HepG2 (cell line): ENCODE measurements around the gene CYP4F8. TPM values are rescaled to one million over a fixed set of nuclear protein-coding genes. Genes with fewer than 3 reads are reported as not detected.

Source experiments
- ATAC-seq: fragments of 200-7000 bp; cut with Tn5 transposase; 3 replicates; pipeline ENCODE4 v1.9.1; 2020; ENCODE audit warnings: mild to moderate bottlenecking, moderate library complexity
- BruUV-seq: library from RNA; stranded (reverse); fragments of 400-500 nt; replicated peaks from 2 replicates; lab custom pipeline; 2021; lab: Mats Ljungman, UMichigan
- CTCF ChIA-PET: fragments of 300-600 bp; formaldehyde crosslinking; extraction: SDS; loops from one replicate; lab custom pipeline; 2021; ENCODE audit warnings: low total read pairs, inconsistent platforms, low intra/inter-chr PET ratio; lab: Yijun Ruan, JAX
- POLR2A ChIA-PET: fragments of 350-600 bp; sonication (Branson Sonifier 250); formaldehyde crosslinking; loops from one replicate; lab custom pipeline; 2020; ENCODE audit warnings: antibody characterized with exemption, inconsistent platforms; lab: Yijun Ruan, JAX
- DNase-seq: peaks from one replicate; pipeline ENCODE4 v3.0.0-alpha.2; 2015; ENCODE audit warnings: low spot score
- FAIRE-seq: peaks from 3 replicates; lab custom pipeline; 2011; peaks lifted over from hg19 to GRCh38; lab: Jason Lieb, UNC
- H2AFZ ChIP-seq: one replicate; pipeline ENCODE4 v1.6.1; 2011; ENCODE audit warnings: low read length, inconsistent platforms
- H3K27ac ChIP-seq: fragments of 300-600 bp; 3 replicates; pipeline ENCODE4 v1.8.0; 2011; ENCODE audit warnings: mixed run types, mild to moderate bottlenecking, mixed read lengths, low read length, inconsistent platforms; ENCODE audit not compliant: insufficient read depth; ENCODE audit errors: extremely low read length
- H3K27me3 ChIP-seq, 2 experiments: fragments of 200-600 bp in 1 of 2; 2 replicates in 1 of 2; 3 replicates in 1 of 2; pipeline versions ENCODE4 v1.6.0 to v1.8.0; 2011; ENCODE audit warnings: low read length in 2 of 2, mild to moderate bottlenecking in 2 of 2, moderate library complexity in 2 of 2, inconsistent platforms in 1 of 2; ENCODE audit not compliant: insufficient read depth in 2 of 2, control insufficient read depth in 1 of 2
- H3K36me3 ChIP-seq, 2 experiments: fragments of 200-600 bp in 1 of 2; replicated peaks in 1 of 2; 2 replicates in 1 of 2; 3 replicates in 1 of 2; pipeline versions ENCODE4 v1.5.1 to v1.8.0; 2011; ENCODE audit warnings: low read length in 2 of 2, inconsistent platforms in 1 of 2; ENCODE audit not compliant: insufficient read depth in 2 of 2, control insufficient read depth in 1 of 2
- H3K4me1 ChIP-seq: 2 replicates; pipeline ENCODE4 v1.5.1; 2012; ENCODE audit warnings: low read length, inconsistent platforms; ENCODE audit not compliant: insufficient read depth
- H3K4me2 ChIP-seq: 2 replicates; pipeline ENCODE4 v1.6.0; 2011; ENCODE audit warnings: low read depth, low read length, inconsistent platforms
- H3K4me3 ChIP-seq, 3 experiments: fragments of 200-600 bp in 1 of 3; sonication (generic), shearing (Covaris generic) in 1 of 3; replicated peaks in 1 of 3; 2 replicates each; pipeline ENCODE4 v1.5.1; 2011 to 2016; ENCODE audit warnings: low read length in 3 of 3, inconsistent platforms in 2 of 3, low read depth in 2 of 3, mild to moderate bottlenecking in 2 of 3, control low read depth in 1 of 3, mixed read lengths in 1 of 3; ENCODE audit not compliant: insufficient read depth in 1 of 3
- H3K79me2 ChIP-seq: one replicate; pipeline ENCODE4 v1.6.1; 2011; ENCODE audit warnings: low read length, inconsistent platforms; ENCODE audit not compliant: insufficient read depth
- H3K9ac ChIP-seq: 2 replicates; pipeline ENCODE4 v1.6.0; 2011; ENCODE audit warnings: mild to moderate bottlenecking, low read depth, low read length, inconsistent platforms; ENCODE audit not compliant: insufficient read depth
- H3K9me3 ChIP-seq: 2 replicates; pipeline ENCODE4 v1.5.1; 2012; ENCODE audit warnings: mild to moderate bottlenecking, low read length
- H4K20me1 ChIP-seq: 2 replicates; pipeline ENCODE4 v1.6.0; 2011; ENCODE audit warnings: inconsistent platforms, mild to moderate bottlenecking, low read length, moderate library complexity; ENCODE audit not compliant: insufficient read depth
- ADNP ChIP-seq: sonication (generic); formaldehyde crosslinking; IDR thresholded peaks from 2 replicates; pipeline ENCODE4 v1.4.0; 2020; ENCODE audit warnings: missing genetic modification reagents
- FOXO1 ChIP-seq: sonication (generic); formaldehyde crosslinking; IDR thresholded peaks from 2 replicates; pipeline ENCODE4 v1.4.0; 2020; ENCODE audit warnings: missing genetic modification reagents
- U2AF1 ChIP-seq: fragments of 200-400 bp; formaldehyde crosslinking; optimal IDR thresholded peaks from 2 replicates; pipeline ENCODE3; 2017; ENCODE audit warnings: mild to moderate bottlenecking, low read depth, low read length
- ZFP41 ChIP-seq: sonication (generic); formaldehyde crosslinking; IDR thresholded peaks from 2 replicates; pipeline ENCODE4 v1.4.0; 2020; ENCODE audit warnings: mild to moderate bottlenecking, missing genetic modification reagents, borderline replicate concordance
- ZKSCAN1 ChIP-seq: fragments of 150-350 bp; IDR thresholded peaks from 2 replicates; pipeline ENCODE4 v1.6.1; 2014; ENCODE audit warnings: low read length
- ZMYM3 ChIP-seq: sonication (generic); formaldehyde crosslinking; IDR thresholded peaks from 2 replicates; pipeline ENCODE4 v1.5.1; 2020; ENCODE audit warnings: mild to moderate bottlenecking, missing genetic modification reagents
- ZNF263 ChIP-seq: sonication (generic); formaldehyde crosslinking; IDR thresholded peaks from 2 replicates; pipeline ENCODE4 v1.4.0; 2020; ENCODE audit warnings: missing genetic modification reagents
- ZNF317 ChIP-seq: sonication (generic); formaldehyde crosslinking; IDR thresholded peaks from 2 replicates; pipeline ENCODE4 v1.5.0; 2020; ENCODE audit warnings: mild to moderate bottlenecking, missing genetic modification reagents
- ZNF552 ChIP-seq: sonication (generic); formaldehyde crosslinking; IDR thresholded peaks from 2 replicates; pipeline ENCODE4 v1.9.0; 2022; ENCODE audit warnings: missing genetic modification reagents, mild to moderate bottlenecking, borderline replicate concordance
- ZNF609 ChIP-seq: sonication (generic); formaldehyde crosslinking; IDR thresholded peaks from 2 replicates; pipeline ENCODE4 v1.4.0; 2020; ENCODE audit warnings: mild to moderate bottlenecking, missing genetic modification reagents, borderline replicate concordance
- ZNF629 ChIP-seq: sonication (generic); formaldehyde crosslinking; conservative IDR thresholded peaks from 2 replicates; pipeline ENCODE4 v1.5.0; 2020; ENCODE audit warnings: missing genetic modification reagents
- WGBS: methylation state at CpG from one replicate; pipeline ENCODE4 v1.1.6; 2017; ENCODE audit warnings: low lambda C conversion rate; 5-methylcytosine and 5-hydroxymethylcytosine counted together
- in situ Hi-C: cut with HindIII; loops from 2 replicates; pipeline ENCODE4 v1.10.0; 2017; ENCODE audit warnings: low pct_unique_long_range_greater_than_20kb; ENCODE audit not compliant: extremely low pct_ligation_motif_present
- intact Hi-C: fragments of 100-400 bp; cut with micrococcal nuclease; formaldehyde crosslinking; loops from one replicate; pipeline ENCODE4 v1.10.0; 2022; ENCODE audit not compliant: unreplicated experiment
- polyA plus RNA-seq, 8 experiments: library from polyadenylated mRNA; depleted of rRNA in 3 of 8; stranded (reverse) in 7 of 8; unstranded in 1 of 8; fragments of >200 nt; fragmentation: Illumina TruSeq in 4 of 8; extraction: Trizol in 4 of 8; gene quantifications; 2 replicates each; pipeline versions ENCODE4 v1.2.1 to v1.2.3, GENCODE V29; 2011 to 2016; ENCODE audit warnings: low read depth in 4 of 8, missing spikeins in 1 of 8, mixed read lengths in 1 of 8; ENCODE audit not compliant: insufficient read depth in 1 of 8
- total RNA-seq, 5 experiments: library from RNA; depleted of rRNA; stranded (reverse); fragments of >200 nt; fragmentation: Illumina TruSeq; extraction: Trizol; gene quantifications; 2 replicates each; pipeline ENCODE4 v1.2.3, GENCODE V29; 2016; ENCODE audit warnings: low read depth in 1 of 5

Gene CYP4F8
- total and polyA plus RNA-seq, 2 of the 13 experiments (the other 11 are each of a cell fraction or from before 2014, with no cell fraction given): not detected

- no TSS peak for BruUV-seq
- no peaks in the 10 kb centered on the region for H3K27me3 ChIP-seq
- H3K79me2 ChIP-seq: peaks cover 6% of the 10 kb centered on the region
- peak overlapping the region; percentile 92 for H3K27ac ChIP-seq
- peak overlapping the region; percentile 51 for H3K9ac ChIP-seq
- peak overlapping the region; percentile 16 to 70 (median 27); a peak in 3 of 6 replicates for H3K4me3 ChIP-seq
- FAIRE-seq: no peak
- WGBS: 29% methylated on average over 10 of the region's 10 CpGs
- peak overlapping the region; percentile 93 for H3K4me2 ChIP-seq
- no peaks in the 10 kb centered on the region for H4K20me1 ChIP-seq
- H3K9me3 ChIP-seq: no peaks in the 10 kb centered on the region
- ChIA-PET CTCF (interaction anchor here (1.4 kb wide), 1 partner anchor 43 kb away, joined by 3 read pairs; no protein-coding TSS in a partner anchor), POLR2A (interaction anchor here (1.5 to 3.1 kb wide), 6 partner anchors 11 to 36 kb away, joined by 5 to 68 read pairs (median 10); partner anchors contain the start of gene CYP4F3)
- no peak overlapping the region for H2AFZ ChIP-seq
- no peaks in the 10 kb centered on the region for H3K36me3 ChIP-seq
- ATAC-seq: peak; percentile 12
- peak; percentile 95 for TF ChIP-seq ZKSCAN1
- TF ChIP-seq ZNF629 (CRISPR knock-in tag): peak; percentile 95
- TF ChIP-seq FOXO1 (CRISPR knock-in tag): no peak
- no peak for TF ChIP-seq U2AF1
- no peak for TF ChIP-seq ZFP41 (CRISPR knock-in tag)
- peak; percentile 32; the same call in 1 of the 2 replicates for TF ChIP-seq ZMYM3 (CRISPR knock-in tag)
- peak; percentile 47 for TF ChIP-seq ZNF263 (CRISPR knock-in tag)
- 0 out of 2 replicates have a peak, but pooled peaks have one; percentile 11 for TF ChIP-seq ADNP (CRISPR knock-in tag)
- TF ChIP-seq ZNF609 (CRISPR knock-in tag): no peak
- TF ChIP-seq ZNF552 (CRISPR knock-in tag): no peak
- TF ChIP-seq ZNF317 (CRISPR knock-in tag): no peak
- peaks cover 42% of the 10 kb centered on the region for H3K4me1 ChIP-seq
- no peak for DNase-seq
- intact Hi-C loops (loop anchor here (2.0 to 5.0 kb wide), 2 partner anchors 31 to 40 kb away; partner anchors contain the start of gene CYP4F3), in situ Hi-C loops (no loop called here)
Measured at GRCh38 chr19:15671891-15672579, 57.0 kb downstream of the CYP4F8 start.
